LNCaP clone FGC (cell line): ENCODE data around the gene MLYCD.

Source experiments
- DNase-seq: peaks from one replicate; pipeline ENCODE4 v3.0.0-alpha.2; 2011; ENCODE audit warnings: low read depth
- H3K4me3 ChIP-seq: 2 replicates; pipeline ENCODE4 v1.5.1; 2011; ENCODE audit warnings: mild to moderate bottlenecking, low read depth, low read length, control low read depth
- TF ChIP-seq, protein P1 (sequence below): IDR thresholded peaks from 2 replicates; pipeline ENCODE4 v1.5.1; 2012; ENCODE audit warnings: mild to moderate bottlenecking; ENCODE audit not compliant: control insufficient read depth, insufficient read depth; ENCODE audit errors: extremely low read depth

Gene MLYCD

DNA sequence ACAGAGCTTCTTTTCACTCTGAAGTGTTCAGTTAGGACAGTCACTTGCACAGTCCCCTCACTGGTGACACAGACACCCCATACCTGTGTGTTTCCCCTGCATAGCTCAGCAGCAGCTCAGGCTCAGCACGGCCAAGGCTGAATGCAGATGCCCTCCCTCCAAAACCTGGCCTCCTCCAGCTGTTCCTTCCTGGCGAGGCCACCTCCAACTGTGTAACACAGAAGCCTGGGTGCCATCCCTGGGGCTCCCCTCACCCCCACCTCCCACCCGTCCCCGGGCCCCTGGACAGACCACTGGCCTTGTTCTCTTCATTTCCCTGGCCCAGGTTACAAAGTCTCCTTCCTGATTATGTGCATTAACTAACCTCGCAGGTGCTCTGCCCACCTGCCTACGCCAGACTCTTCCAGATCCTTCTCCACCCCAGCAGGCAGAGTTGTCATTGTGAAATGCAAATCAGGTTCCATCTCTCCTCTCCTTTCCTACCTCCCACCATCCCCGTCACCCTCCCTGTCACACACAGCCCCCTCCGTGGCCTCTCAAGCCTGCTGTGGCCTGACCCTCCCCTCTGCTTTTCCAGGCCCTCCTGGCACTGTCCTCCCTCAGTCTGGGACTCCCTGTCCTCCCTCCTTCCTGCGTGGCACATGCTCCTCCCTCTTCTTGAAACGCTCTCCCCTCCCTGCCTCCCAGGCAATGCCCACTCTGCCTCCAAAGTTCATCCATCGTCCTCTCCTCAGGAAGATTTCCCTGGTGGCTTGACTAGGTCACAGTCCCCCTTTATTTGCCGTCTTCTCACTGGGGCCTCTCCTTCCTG, 26.4 kb downstream of the MLYCD start:
- TF ChIP-seq, protein P1, sequence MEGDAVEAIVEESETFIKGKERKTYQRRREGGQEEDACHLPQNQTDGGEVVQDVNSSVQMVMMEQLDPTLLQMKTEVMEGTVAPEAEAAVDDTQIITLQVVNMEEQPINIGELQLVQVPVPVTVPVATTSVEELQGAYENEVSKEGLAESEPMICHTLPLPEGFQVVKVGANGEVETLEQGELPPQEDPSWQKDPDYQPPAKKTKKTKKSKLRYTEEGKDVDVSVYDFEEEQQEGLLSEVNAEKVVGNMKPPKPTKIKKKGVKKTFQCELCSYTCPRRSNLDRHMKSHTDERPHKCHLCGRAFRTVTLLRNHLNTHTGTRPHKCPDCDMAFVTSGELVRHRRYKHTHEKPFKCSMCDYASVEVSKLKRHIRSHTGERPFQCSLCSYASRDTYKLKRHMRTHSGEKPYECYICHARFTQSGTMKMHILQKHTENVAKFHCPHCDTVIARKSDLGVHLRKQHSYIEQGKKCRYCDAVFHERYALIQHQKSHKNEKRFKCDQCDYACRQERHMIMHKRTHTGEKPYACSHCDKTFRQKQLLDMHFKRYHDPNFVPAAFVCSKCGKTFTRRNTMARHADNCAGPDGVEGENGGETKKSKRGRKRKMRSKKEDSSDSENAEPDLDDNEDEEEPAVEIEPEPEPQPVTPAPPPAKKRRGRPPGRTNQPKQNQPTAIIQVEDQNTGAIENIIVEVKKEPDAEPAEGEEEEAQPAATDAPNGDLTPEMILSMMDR: no peak
- no peak overlapping the region for H3K4me3 ChIP-seq
- DNase-seq: no peak

DNA sequence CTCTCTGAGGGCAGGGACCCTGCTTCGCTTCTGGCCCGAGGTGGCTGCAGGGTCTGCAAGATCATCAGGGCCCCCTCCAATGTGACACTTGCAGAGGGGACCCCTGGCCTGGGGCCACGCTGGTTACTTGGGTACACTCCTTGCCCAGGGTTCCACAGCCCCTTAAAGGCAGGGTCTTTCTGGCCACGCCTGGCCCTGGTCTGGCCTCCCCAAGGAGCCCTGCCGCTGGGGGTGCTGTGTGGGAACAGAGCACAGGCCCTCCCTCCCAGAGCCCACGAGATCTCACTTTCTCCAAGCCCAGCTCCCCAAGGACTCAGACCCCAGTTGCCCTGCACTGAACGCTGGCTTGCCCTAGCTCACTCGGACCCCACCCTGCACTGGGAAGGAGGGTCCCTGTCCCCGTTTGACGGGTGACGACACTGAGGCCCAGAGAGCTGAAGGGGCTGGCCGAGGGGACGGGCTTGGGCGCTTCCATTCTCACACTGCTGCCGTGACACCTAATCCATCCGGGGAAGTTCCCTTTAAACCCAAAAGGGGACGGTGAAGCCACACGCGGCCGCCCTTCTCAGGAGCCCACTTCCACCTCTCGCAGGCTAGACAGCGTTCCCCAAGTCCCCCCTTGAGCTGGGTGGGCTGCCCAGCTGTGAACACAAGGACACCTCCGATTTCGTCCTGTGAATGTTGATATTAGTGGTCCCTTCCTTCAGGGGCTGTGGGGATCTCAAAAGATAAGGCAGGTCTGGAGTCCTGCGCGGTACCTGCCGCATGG, 27.2 kb downstream of the MLYCD start:
- no peak overlapping the region; the same call in 1 of the 2 replicates for H3K4me3 ChIP-seq
- DNase-seq: no peak
- TF ChIP-seq, protein P1: no peak

DNA sequence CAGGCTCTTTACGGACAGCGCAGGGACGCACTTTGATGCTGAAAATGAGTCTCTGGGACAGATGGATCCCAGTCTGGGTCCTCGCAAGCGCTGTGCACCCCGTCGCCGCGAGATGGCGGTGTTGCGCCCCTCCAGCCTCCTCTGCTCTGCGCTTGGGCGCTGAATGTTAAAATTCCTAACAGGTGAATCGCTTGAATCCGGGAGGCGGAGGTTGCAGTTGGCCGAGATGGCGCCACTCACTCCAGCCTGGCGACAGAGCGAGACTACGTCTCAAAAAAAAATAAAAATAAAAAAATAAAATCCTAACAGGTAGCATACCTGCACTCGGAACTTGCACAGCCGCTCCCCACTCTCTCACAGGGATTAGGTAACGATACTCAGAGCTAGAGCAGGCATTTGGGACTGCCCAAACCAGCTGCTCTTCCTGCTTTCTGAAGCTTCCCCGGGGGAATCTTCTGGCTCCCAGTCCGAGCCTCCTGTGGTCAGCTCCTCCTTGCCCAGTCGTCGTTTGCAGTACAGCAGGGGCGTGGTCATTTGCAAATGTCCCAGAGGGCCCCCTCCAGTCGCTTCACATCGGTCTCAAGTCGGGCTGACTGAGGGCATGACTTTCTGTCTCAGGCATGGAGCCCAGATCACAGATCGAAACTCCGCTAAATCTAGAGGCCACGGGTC, 27.9 kb downstream of the MLYCD start:
- H3K4me3 ChIP-seq: peak overlapping the region; percentile 44
- TF ChIP-seq, protein P1: peak; percentile 98
- peak; percentile 49 for DNase-seq

DNA sequence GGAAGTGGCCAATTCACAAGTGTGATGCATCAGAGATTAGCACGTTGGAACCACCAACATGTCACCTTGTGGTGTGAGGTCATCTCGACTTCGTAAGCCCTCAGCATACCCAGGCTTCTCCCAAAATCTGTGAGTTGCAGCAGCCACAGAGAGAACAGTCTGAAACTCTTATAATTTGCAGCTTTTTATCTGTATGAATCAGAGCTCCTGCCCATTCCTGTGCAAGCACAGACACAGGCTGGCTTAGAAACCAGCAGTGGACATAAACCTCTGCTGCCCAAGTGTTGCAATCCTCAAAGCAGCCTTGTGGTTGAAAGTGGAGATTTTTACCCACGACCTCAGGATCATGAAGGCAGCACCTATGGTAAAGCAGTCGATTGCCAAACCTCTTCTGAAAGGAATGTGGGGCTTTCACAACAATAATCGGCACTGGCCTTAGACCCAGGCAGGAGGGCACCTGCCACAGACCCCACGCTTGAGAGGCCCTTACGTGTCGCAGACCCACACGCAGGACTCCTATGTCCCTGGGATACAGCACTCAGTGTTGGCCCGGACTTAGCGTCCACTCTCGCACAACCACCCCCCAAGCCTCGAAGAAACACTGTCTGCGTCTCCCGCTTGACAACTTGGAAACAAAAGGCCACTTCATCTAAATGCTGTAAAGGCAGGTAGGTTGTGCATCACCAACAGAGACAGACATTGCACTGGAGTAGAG, 29.6 kb downstream of the MLYCD start:
- H3K4me3 ChIP-seq: no peak overlapping the region
- DNase-seq: no peak
- TF ChIP-seq, protein P1: no peak

DNA sequence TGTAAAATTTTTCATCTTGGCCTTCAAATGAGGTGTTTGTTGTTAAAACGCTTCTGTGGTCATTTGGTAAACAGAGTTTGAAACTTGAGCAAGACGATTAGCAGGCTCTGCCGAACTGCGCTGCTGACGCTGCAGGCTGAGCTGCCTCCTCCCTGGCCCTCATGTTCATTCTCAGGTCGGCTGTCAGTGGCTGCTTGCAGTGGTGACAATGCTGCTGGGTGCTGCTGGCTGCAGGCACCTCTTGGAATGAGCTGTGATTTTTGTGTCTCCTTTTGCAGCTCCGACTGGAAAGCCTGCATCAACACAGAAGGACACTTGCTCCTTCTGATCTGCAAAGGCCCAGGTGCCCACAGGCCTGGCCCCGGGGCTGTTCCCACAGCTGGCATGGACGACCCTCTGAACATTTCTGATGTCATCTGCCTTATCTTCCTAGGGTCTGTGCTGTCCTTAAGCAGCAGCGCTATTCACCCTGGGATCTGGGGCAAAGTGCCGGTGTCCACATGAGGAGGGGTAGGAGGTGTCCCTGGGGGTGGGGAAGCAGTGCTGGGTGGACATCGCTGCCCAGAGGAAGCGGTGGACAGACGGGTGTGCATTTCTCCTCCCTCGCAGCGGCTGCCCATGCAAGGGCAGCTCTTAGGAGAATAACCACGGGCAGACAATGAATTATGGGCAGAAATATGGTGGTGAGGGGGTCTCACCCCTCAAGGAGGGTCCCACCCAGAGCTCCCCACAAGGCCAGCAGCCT, 31.1 kb downstream of the MLYCD start:
- no peak overlapping the region for H3K4me3 ChIP-seq
- no peak for DNase-seq
- TF ChIP-seq, protein P1: no peak

DNA sequence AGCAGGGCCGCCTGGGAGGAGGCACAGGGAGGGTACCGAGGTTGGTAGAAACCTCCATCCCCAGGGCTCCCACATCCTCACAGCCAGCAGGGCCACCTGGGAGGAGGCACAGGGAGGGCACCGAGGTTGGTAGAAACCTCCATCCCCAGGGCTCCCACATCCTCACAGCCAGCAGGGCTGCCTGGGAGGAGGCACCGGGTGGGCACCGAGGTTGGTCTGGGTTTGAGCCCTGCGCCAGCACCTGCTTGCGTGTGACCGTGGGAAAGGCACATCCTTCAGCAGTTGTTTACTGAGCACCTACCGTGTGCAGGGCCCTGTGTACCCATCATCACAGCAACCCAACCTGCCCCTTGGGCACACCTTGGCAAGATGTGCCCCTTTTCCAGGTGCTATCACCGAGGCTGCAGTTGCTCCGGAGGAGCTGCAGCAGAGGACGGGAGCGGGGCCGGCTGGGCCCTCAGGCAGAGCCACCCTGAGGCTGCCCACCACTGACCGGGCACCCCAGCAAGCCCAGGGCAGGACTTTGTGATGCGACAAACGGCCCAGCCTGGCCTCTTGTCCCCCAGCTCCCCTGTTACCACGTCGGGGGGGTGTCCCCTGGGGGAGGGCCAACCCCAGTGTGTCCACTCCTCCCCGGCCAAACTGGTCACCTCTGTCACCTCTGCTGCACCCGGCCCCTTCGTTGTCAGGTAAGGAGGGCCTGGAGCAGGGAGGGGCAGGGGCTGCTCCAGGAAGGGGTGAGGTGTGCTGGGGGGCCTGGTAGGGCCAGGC, 32.0 kb downstream of the MLYCD start:
- TF ChIP-seq, protein P1: no peak
- H3K4me3 ChIP-seq: no peak overlapping the region

More for the DNA sequence above, 32.0 kb downstream of the MLYCD start:
- no peak for DNase-seq
